GM04504 (cell line): ENCODE data around the gene TMEM139.

Experiments
- DNase-seq: peaks from one replicate; pipeline ENCODE4 v3.0.0-alpha.2; 2012; ENCODE audit warnings: low read depth

TMEM139 gene

DNA sequence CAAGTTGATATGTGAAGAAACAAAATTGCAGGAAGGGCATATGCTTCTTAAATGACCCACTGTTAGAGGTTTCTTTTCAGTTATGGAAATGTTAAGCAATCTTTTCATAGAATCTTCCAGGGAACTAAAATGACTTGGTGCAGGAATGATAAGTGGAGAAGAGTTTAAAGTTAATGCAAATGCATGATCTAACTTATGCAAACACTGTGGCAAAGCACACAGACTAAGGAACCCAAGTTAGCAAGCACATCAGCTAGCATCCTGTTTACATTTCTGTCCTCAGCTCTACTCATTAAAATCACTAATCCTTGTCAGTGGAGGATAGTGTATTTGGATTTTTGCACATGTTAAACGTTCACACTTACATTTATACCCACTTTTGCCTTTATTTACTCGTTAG is 40.5 kb downstream of the TMEM139 start:
- DNase-seq, result no peak

DNA sequence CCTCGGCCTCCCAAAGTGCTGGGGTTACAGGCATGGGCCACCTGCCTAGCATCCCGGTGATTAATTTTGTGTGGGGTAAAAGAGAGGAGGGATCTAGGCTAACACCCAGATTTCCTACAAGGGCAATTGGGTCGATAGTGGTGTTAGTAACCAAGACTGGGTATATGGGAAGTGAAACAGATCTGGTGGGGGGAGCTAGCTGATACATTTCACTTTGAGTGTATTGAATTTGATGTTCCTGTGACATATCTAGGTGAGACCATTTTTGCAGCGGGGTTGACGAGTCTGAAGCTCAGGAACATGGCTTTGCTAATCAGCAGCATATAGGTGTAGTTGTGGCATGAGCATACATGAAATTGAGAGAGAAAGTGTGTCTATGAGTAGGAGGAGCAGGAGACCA is 43.1 kb downstream of the TMEM139 start:
- no peak for DNase-seq

DNA sequence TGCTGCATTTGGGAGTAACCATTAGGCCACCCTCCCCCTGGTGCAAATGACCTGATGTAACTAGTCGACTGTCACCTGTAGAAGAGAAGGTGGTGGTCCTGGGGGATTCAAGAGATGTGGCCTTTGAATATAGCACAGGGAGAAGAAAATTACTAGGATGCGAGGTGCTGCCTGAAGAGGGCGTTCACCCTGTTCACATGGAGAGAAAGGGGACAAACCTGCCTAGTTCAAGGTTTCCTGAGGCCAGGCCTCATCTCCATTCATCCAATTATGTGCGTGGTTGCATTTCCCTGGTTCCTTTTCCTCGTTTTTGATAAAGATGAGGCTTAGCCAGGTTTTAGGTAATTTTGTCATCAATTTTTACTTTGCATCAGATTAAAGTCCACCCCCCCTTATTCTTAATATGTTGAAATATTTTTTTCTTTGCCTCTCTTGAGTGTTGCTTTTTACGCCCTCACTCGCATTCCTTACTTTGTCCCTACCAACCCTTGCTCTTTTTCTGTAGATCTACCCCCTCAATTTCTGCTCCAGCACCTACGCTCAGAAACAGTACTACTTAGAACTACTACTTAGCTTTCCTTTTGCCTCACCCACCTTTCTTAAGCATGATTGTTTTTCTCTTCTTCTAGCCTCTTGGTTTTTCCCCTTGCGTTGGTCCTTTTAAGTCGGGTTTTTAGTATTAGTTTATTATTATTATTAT is 44.9 kb downstream of the TMEM139 start:
- DNase-seq, result no peak

DNA sequence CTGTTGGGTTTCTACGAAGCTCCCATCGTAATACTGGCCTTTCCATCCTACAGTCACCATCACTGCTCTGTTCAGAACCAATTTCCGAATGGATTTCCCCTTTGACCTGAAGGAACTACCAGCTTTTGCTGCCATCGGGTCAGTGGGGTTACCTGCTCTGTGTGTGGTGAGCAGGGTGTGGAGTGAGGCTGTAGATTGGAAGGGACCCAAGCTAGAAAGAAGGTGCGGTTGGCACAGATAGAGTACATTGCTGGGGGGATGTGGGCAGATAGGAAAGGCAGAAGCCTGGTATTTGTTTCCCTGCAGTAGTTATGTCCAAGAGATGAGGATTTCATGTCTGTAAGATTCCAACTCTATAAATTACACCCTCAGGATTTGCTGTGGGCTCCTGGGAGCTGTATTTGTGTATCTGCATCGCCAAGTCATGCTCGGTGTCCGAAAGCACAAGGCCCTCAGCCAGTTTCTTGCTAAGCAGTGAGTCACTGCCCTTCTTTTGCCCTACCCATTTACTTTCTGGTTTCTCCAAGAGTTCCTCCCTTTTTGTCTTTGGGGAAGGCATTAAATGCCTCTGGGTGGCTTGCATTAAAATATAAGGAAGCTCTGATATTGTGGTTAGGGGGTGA is 46.5 kb downstream of the TMEM139 start:
- DNase-seq, result peak; percentile 83

DNA sequence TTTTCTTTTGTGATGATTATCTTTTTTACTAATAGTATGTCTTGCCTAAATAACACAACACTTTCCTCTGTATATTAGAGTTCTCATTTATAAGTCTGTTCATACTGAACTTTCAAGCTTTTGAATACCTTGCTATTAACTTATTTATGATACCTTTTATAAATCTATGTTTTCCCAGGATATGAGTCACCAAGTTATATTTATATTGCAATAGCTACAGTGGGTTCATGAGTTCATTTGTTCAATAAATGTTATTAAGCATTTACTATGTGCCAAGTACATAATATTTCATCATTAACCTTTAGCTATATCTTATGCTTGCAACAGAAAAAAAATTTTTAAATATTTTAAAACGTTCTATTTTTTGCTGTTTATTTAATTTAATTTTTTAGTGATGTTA is 49.5 kb downstream of the TMEM139 start:
- no peak for DNase-seq

DNA sequence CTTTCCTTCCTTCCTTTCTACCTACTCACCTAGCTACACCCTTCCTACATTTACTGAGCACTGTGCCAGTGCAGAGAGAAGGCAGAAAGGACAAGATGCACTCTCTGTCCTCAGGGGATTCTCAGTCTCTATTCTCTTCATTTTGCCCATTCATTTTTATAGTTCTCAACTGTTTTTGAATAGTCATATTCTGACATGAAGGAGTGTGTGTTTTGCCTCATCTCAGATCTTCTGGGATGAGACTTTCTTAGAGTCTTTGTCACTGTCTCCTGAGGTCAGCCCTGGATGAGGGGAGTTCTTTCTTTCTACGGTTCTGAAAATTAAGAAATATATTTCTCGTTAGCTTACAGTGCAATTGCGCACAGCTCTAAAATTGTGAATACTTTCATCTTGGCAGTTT is 52.5 kb downstream of the TMEM139 start:
- DNase-seq, result no peak
